Esophagus muscularis mucosa (tissue), 4 donors: ENCODE measurements around the gene HTT. TPM values are rescaled to one million over a fixed set of nuclear protein-coding genes. Genes with fewer than 3 reads are reported as not detected.

Experiments
- DNase-seq: peaks from one replicate; pipeline ENCODE4 v3.0.0-alpha.2; 2017; ENCODE audit errors: extremely low spot score
- H3K27ac ChIP-seq, 4 donors: fragments of 200-600 bp; sonication (generic); replicated peaks in 1 of 4; 1 replicate in 3 of 4; 2 replicates in 1 of 4; pipeline ENCODE4 v1.5.1; 2016 to 2019; ENCODE audit warnings: mild to moderate bottlenecking in 1 of 4
- H3K27me3 ChIP-seq, 4 donors: fragments of 200-600 bp; sonication (generic); one replicate each; pipeline versions ENCODE4 v1.5.1 to v1.6.0; 2016 to 2019
- H3K36me3 ChIP-seq, 4 donors: fragments of 200-600 bp; sonication (generic); one replicate each; pipeline ENCODE4 v1.5.1; 2016 to 2019
- H3K4me1 ChIP-seq, 4 donors: fragments of 200-600 bp; sonication (generic); one replicate each; pipeline ENCODE4 v1.5.1; 2016 to 2019
- H3K4me3 ChIP-seq, 4 donors: fragments of 200-600 bp; sonication (generic); 1 replicate in 2 of 4; 2 replicates in 2 of 4; pipeline ENCODE4 v1.5.1; 2016 to 2019; ENCODE audit warnings: mild to moderate bottlenecking in 4 of 4, moderate library complexity in 1 of 4
- H3K9me3 ChIP-seq, 4 donors: fragments of 200-600 bp; sonication (generic); 1 replicate in 3 of 4; 2 replicates in 1 of 4; pipeline ENCODE4 v1.5.1; 2016 to 2019
- CTCF ChIP-seq, 3 experiments: fragments of 200-600 bp in 2 of 3; fragments of 450-650 bp in 1 of 3; sonication (generic) in 2 of 3; IDR thresholded peaks; one replicate each; pipeline ENCODE4 v1.5.1; 2017 to 2019; ENCODE audit warnings: antibody characterized with exemption in 3 of 3, mild to moderate bottlenecking in 2 of 3, moderate library complexity in 1 of 3
- EP300 ChIP-seq: sonication (generic); formaldehyde crosslinking; IDR thresholded peaks from one replicate; pipeline ENCODE4 v1.6.1; 2017; ENCODE audit warnings: antibody characterized with exemption
- POLR2A ChIP-seq: fragments of 450-650 bp; IDR thresholded peaks from one replicate; pipeline ENCODE4 v1.6.1; 2017; ENCODE audit warnings: antibody characterized with exemption, moderate library complexity, mild to moderate bottlenecking, low read depth
- POLR2AphosphoS5 ChIP-seq, 2 donors: sonication (generic); formaldehyde crosslinking; IDR thresholded peaks; one replicate each; pipeline ENCODE4 v1.6.1; 2017; ENCODE audit warnings: antibody characterized with exemption in 2 of 2
- WGBS: methylation state at CpG from one replicate; pipeline ENCODE4 v1.1.5; 2018; 5-methylcytosine and 5-hydroxymethylcytosine counted together
- intact Hi-C: fragments of 100-400 bp; cut with DNase I; formaldehyde crosslinking; loops from one replicate; pipeline ENCODE4 v1.15.1; 2023
- total RNA-seq, 4 donors: library from RNA; depleted of rRNA; stranded (reverse); fragments of >200 nt; gene quantifications; one replicate each; pipeline versions ENCODE4 v1.1.0 to v1.2.1, GENCODE V29; 2016

The HTT gene
- total RNA-seq, 4 donors from 2014 or later, result 30.2 to 65.7 (median 49.3) TPM

GRCh38 chr4:3114377-3114776, 39.9 kb downstream of the HTT start:
- TF ChIP-seq POLR2A, result no peak
- TF ChIP-seq CTCF (IDR thresholded peaks at IDR 0.05), result no peak
- Histone ChIP-seq H3K4me1 (peaks cover 43 to 98% (median 84%) of the 10 kb centered on the region in 4 donors), H3K27me3 (no peaks in the 10 kb centered on the region), H3K36me3 (peaks cover 0 to 62% (median 37%) of the 10 kb centered on the region in 4 donors), H3K9me3 (no peaks in the 10 kb centered on the region), H3K4me3 (no peak overlapping the region), H3K27ac (peak overlapping the region; percentile 65 to 75 (median 73))
- DNase-seq, result peak; percentile 31
- intact Hi-C loops, result no loop called here
- WGBS, result 89% methylated on average over 6 of the region's 6 CpGs

DNA sequence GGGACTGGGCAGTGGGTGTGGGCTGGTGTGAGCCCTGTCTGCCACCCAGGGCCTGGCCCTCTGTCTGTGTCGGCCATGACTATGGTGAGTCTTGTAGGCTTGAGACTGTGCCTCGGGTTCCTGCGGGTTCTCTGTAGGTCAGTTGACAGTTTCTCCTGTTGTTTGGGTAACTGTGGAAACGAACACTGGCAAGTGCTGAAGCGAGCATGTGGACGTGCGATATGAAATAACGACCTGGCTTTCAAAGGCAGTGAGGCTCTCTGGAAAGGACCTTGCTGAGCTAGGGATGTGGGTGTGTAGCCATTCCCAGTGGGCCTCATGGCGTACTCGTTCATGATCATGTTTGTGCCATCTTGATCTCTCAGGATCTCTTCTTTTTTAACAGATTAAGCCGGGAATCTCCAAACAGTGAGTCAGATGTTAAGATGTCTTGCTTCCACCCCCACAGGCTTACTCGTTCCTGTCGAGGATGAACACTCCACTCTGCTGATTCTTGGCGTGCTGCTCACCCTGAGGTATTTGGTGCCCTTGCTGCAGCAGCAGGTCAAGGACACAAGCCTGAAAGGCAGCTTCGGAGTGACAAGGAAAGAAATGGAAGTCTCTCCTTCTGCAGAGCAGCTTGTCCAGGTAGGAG, 41.3 kb downstream of the HTT start:
- Histone ChIP-seq H3K4me1 (peaks cover 43 to 97% (median 85%) of the 10 kb centered on the region in 4 donors), H3K4me3 (no peak overlapping the region), H3K27me3 (no peaks in the 10 kb centered on the region), H3K36me3 (peaks cover 0 to 50% (median 31%) of the 10 kb centered on the region in 4 donors), H3K27ac (peak overlapping the region; percentile 70 to 79 (median 74)), H3K9me3 (no peaks in the 10 kb centered on the region)
- 65% methylated on average over 15 of the region's 15 CpGs for whole genome bisulfite sequencing
- no peak for TF ChIP-seq POLR2A
- TF ChIP-seq POLR2AphosphoS5 (IDR thresholded peaks at IDR 0.05), result peak in 1 of 2 donors; percentile 7
- intact Hi-C loops, result no loop called here
- no peak for DNase-seq

DNA sequence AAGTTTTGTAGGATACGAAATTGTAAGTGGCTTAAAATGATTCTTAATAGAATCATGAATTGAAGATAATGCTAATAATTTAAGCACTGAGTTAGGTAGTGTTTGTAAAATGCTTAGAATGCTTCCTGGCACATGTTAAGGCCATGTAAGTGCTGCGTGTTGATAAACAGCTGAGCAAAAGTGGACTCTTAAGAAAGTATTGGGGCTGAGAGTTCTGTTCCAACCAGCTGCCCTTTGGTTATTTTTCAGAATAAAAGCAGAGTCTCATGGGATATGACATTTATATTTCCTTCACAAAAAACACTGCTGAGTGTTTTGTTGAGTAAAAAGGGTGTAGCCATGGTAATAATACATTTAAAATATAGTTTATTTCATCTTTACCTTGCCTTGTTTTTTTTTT, 42.5 kb downstream of the HTT start:
- Histone ChIP-seq H3K4me3 (no peak overlapping the region), H3K27ac (peak overlapping the region; percentile 70 to 79 (median 74)), H3K4me1 (peaks cover 47 to 95% (median 85%) of the 10 kb centered on the region in 4 donors), H3K9me3 (no peaks in the 10 kb centered on the region), H3K36me3 (peaks cover 0 to 51% (median 34%) of the 10 kb centered on the region in 4 donors), H3K27me3 (no peaks in the 10 kb centered on the region)
- TF ChIP-seq EP300 (no peak), POLR2A (no peak), CTCF (IDR thresholded peaks at IDR 0.05) (no peak), POLR2AphosphoS5 (IDR thresholded peaks at IDR 0.05) (no peak)
- WGBS, result 60% methylated on average over 2 of the region's 2 CpGs
- no peak for DNase-seq
- intact Hi-C loops, result no loop called here

- intact Hi-C loops, result no loop called here
- peaks cover 0 to 51% (median 31%) of the 10 kb centered on the region in 4 donors for H3K36me3 ChIP-seq
- no peaks in the 10 kb centered on the region for H3K27me3 ChIP-seq
Measured at GRCh38 chr4:3118312-3118711, 43.8 kb downstream of the HTT start.

DNA sequence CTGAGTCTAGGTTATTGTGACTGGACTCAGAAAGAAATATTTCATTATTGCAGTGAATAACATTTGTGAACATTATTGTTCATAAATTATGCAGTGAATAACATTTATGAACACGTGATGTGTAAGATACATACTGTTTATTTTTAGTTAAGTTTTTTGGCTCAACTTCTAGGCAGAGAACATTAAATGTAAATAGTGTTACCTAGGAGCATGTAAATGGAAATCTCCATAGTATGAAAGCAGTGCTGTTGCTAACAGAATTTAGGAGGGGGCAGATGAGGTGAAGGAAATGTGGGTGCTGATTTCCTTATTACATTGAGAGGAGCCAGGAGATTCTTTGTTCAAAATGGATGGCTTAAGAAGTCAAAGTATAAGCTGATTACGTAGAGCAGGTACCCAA, 45.0 kb downstream of the HTT start:
- peak overlapping the region in 3 of 4 donors; percentile 25 to 86 (median 28) for H3K27ac ChIP-seq
- no peaks in the 10 kb centered on the region for H3K9me3 ChIP-seq
- intact Hi-C loops, result no loop called here
- WGBS, result 55% methylated on average over 2 of the region's 2 CpGs
- DNase-seq, result no peak
- H3K27me3 ChIP-seq, result no peaks in the 10 kb centered on the region
- H3K4me1 ChIP-seq, result peaks cover 49 to 95% (median 89%) of the 10 kb centered on the region in 4 donors
- no peak overlapping the region for H3K4me3 ChIP-seq
- H3K36me3 ChIP-seq, result peaks cover 0 to 47% (median 26%) of the 10 kb centered on the region in 4 donors
- TF ChIP-seq CTCF (IDR thresholded peaks at IDR 0.05) (no peak), POLR2AphosphoS5 (IDR thresholded peaks at IDR 0.05) (no peak), EP300 (no peak), POLR2A (no peak)

More at GRCh38 chr4:3118312-3118711, 43.8 kb downstream of the HTT start:
- no peak for TF ChIP-seq POLR2AphosphoS5 (IDR thresholded peaks at IDR 0.05)
- TF ChIP-seq EP300, result no peak
- no peak for TF ChIP-seq CTCF (IDR thresholded peaks at IDR 0.05)
- TF ChIP-seq POLR2A, result no peak
- Histone ChIP-seq H3K4me3 (no peak overlapping the region), H3K4me1 (peaks cover 47 to 95% (median 85%) of the 10 kb centered on the region in 4 donors), H3K9me3 (no peaks in the 10 kb centered on the region), H3K27ac (peak overlapping the region in 3 of 4 donors; percentile 25 to 79 (median 52))
- 77% methylated on average over 8 of the region's 8 CpGs for WGBS
- no peak for DNase-seq
